IgD-negative memory B cell (primary cell): ENCODE results near the gene GDI2. TPM values are rescaled to one million over a fixed set of nuclear protein-coding genes. Genes with fewer than 3 reads are reported as not detected.
"Not testable (repeated sequence)": the region's sequence is repeated elsewhere in the genome, so short reads cannot be mapped to it uniquely, and the experiment has no call there.

ENCODE experiments used
- H3K27ac Mint-ChIP-seq, 3 donors: one replicate each; pipeline ENCODE4 v1.8.0; 2020 to 2022; ENCODE audit warnings: mild to moderate bottlenecking in 3 of 3, mixed read lengths in 3 of 3, moderate library complexity in 1 of 3
- H3K27me3 Mint-ChIP-seq: one replicate; pipeline ENCODE4 v1.8.0; 2021; ENCODE audit warnings: mixed read lengths
- H3K36me3 Mint-ChIP-seq: one replicate; pipeline ENCODE4 v1.8.0; 2020; ENCODE audit warnings: mild to moderate bottlenecking, mixed read lengths
- H3K4me1 Mint-ChIP-seq, 3 donors: one replicate each; pipeline ENCODE4 v1.8.0; 2020 to 2022; ENCODE audit warnings: mixed read lengths in 3 of 3, mild to moderate bottlenecking in 1 of 3
- H3K4me3 Mint-ChIP-seq, 4 donors: one replicate each; pipeline ENCODE4 v1.8.0; 2020 to 2022; ENCODE audit warnings: mild to moderate bottlenecking in 4 of 4, mixed read lengths in 4 of 4, moderate library complexity in 3 of 4
- H3K9me3 Mint-ChIP-seq, 3 donors: one replicate each; pipeline ENCODE4 v1.8.0; 2020 to 2021; ENCODE audit warnings: mixed read lengths in 3 of 3, mild to moderate bottlenecking in 1 of 3
- polyA plus RNA-seq: library from polyadenylated mRNA; unstranded; fragments of 300-500 nt; fragmentation: Illumina TruSeq; gene quantifications from one replicate; pipeline ENCODE4 v1.2.3, GENCODE V29; 2021

GDI2 gene
- polyA plus RNA-seq, 1 donor from 2014 or later = 248 TPM

DNA sequence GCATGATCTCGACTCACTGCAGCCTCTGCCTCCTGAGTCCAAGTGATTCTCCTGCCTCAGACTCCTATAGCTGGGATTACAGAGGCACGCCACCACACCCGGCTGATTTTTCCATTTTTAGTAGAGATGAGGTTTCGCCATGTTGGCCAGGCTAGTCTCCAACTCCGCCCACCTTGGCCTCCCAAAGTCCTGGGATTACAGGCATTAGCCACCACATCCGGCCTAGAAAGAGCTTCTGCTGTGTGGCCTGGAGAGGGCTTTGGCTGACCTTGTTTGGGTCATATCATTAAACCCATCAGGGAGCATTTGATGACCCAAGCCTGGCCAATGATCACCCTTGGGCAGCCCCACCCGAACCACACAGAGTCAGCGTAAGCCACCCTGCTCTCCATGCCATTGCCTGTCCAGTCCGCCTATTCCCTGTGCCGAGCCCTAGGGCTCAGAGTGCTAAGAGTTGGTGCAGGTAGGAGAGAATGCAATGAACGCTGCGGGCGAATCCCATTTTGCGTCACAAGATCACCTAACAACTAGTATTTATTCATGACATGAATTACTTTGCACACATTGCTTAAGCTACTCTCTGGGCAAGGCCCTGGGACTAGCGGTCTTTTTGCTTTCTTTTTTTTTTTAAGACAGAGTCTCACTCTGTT lies 22.3 kb upstream of the GDI2 start:
- H3K4me3 Mint-ChIP-seq = peak overlapping the region in 1 of 4 donors; percentile 1
- H3K27me3 Mint-ChIP-seq = no peaks in the 10 kb centered on the region
- peaks cover 5 to 11% (median 10%) of the 10 kb centered on the region in 3 donors for H3K4me1 Mint-ChIP-seq
- H3K27ac Mint-ChIP-seq = peak overlapping the region in 2 of 3 donors; percentile 58 to 71
- H3K9me3 Mint-ChIP-seq = no peaks in the 10 kb centered on the region
- no peaks in the 10 kb centered on the region for H3K36me3 Mint-ChIP-seq

DNA sequence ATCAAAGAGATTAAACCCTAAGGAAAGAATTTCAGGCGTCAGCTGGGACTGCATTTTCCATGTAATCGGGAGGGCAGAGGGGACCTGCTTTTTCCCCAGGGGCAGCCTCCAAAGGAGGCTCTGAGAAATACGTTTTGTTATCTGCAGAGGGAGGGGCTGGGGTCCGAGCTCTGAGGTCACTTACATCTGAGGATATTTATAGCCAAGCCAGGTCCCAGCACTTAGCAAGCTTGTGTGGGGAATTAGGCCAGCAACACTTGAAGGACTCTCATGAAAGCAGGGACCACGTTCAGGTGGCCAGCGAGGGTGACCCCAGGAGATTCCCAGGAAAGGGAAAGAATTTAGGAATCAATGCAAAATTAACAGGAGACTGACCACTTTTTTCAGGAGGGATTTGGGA lies 20.6 kb upstream of the GDI2 start:
- Mint-ChIP-seq H3K27me3 (no peaks in the 10 kb centered on the region), H3K9me3 (no peaks in the 10 kb centered on the region), H3K4me3 (no peak overlapping the region), H3K36me3 (no peaks in the 10 kb centered on the region), H3K4me1 (peaks cover 0 to 2% (median 1%) of the 10 kb centered on the region in 3 donors), H3K27ac (no peak overlapping the region)

DNA sequence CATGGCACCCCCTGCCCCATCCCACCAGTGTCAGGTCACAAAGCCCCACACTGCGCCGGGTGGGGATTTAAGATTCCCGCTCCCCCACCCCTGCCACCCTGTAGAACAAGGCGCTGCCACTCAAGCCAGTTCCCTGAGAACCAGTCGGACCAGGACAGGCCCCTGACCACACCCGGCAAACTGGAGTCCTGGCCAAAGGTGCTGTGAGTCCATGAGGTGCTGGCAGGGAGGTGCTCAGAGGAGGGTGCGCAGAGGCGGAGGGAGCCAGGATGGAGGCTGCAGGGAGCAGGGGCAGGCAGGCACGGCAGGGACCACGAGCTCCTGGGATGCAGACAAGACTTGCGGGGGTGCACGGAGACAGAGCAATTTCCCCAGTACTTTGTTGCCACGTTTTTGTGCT lies 19.7 kb upstream of the GDI2 start:
- H3K9me3 Mint-ChIP-seq = no peaks in the 10 kb centered on the region
- no peaks in the 10 kb centered on the region for H3K27me3 Mint-ChIP-seq
- H3K4me3 Mint-ChIP-seq = no peak overlapping the region
- peaks cover 0 to 1% (median 0%) of the 10 kb centered on the region in 3 donors for H3K4me1 Mint-ChIP-seq
- peak overlapping the region in 1 of 3 donors; percentile 57 for H3K27ac Mint-ChIP-seq
- H3K36me3 Mint-ChIP-seq = no peaks in the 10 kb centered on the region

DNA sequence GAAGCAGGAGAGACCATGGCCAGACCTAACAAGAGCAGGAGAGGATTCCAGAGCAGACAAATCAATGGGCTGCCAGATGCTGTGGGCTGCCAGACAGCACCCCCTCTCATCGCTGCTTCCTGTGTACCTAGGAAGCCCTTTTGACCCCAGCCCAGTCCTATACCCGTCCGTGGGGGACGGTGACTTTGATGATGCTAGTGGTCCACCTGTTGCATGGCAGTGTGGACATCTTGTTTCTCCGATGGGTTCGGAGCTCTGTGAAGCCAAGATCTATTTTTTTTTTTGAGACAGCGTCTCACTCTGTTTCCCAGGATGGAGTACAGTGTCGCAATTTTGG lies 18.2 kb upstream of the GDI2 start:
- H3K27me3 Mint-ChIP-seq = no peaks in the 10 kb centered on the region
- no peaks in the 10 kb centered on the region for H3K36me3 Mint-ChIP-seq
- H3K4me1 Mint-ChIP-seq = peaks cover 0 to 2% (median 0%) of the 10 kb centered on the region in 3 donors
- H3K9me3 Mint-ChIP-seq = no peaks in the 10 kb centered on the region
- peak overlapping the region in 2 of 3 donors; percentile 31 to 59 for H3K27ac Mint-ChIP-seq
- H3K4me3 Mint-ChIP-seq = no peak overlapping the region

DNA sequence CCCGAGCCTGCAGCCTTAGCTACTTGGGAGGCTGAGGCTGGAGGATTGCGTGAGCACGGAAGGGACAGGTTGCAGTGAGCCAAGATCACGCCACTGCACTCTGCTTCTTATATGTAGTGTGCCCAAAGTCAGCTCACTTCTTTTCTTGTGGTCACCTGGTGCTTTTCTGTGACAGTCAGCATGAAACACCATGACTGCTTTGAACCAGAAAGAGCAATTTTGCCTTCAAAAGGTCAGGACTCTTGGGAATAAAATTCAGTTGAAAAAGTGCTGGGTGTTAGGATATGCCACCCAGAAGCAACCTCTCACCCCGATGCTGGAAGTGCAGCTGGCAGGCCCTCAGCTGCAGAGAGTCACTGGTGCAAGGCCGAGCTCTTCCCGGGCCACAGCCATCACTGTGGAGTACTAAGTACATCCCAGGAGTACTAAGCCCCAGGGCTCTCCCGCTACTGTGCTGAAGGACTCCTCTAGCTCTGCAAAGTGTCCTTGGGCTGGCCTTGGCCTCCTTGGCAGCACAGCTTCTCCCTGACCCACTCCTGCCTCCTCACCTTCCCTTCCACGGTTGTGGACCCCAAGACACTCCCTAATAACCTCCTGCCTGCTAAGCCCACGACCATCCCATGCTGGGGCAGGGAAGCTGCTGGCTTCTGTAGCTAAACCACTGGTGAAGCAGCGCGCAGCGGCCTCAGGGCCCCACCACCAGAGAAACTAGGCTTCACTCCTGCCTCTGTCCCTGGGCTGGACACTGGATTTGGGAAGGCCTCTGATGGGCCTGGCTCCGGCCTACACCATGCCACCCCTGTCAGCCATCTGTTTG lies 17.6 kb upstream of the GDI2 start:
- Mint-ChIP-seq H3K27ac (peak overlapping the region in 2 of 3 donors; percentile 59 to 74), H3K36me3 (no peaks in the 10 kb centered on the region), H3K9me3 (no peaks in the 10 kb centered on the region), H3K27me3 (no peaks in the 10 kb centered on the region), H3K4me1 (peaks cover 0 to 2% (median 0%) of the 10 kb centered on the region in 3 donors), H3K4me3 (peak overlapping the region in 1 of 4 donors; percentile 6)

DNA sequence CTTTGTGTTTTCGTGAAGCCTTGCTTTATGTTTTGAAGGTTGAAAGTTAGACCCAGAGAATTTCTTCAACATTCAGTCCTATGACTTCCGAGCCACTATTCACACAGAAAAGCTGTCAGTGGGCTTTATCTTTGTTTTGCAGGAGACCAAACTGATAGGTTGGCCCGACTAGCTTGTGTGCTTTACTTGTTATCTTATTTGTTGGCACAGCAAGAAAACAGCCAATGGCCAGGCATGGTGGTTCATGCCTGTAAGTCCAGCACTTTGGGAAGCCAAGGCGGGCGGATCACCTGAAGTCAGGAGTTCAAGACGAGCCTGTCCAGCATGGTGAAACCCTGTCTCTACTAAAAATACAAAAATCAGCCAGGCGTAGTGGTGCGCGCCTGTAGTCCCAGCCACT lies 16.0 kb upstream of the GDI2 start:
- H3K4me3 Mint-ChIP-seq = no peak overlapping the region
- H3K27ac Mint-ChIP-seq = no peak overlapping the region
- no peaks in the 10 kb centered on the region for H3K9me3 Mint-ChIP-seq
- H3K27me3 Mint-ChIP-seq = no peaks in the 10 kb centered on the region
- peaks cover 0 to 2% (median 0%) of the 10 kb centered on the region in 3 donors for H3K4me1 Mint-ChIP-seq
- H3K36me3 Mint-ChIP-seq = no peaks in the 10 kb centered on the region

DNA sequence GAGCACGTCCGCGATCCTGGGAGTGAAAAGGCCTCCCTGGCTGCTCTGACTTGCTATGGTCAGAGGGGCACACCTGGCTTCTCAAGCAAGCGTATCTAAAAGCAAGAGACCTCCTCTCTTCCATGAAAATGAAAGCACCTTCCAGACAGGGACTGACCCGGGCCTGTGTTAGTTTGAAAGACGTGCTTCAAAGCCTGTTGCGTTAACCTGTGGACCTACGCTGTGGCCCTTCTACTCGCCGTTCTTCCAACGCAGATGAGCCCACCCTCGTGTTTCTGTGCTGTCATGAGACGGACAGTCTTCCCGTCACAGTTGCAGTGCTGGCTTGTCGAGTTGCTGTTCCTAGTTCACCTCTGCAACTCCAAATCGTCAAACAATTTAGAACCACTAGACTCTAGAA lies 15.5 kb upstream of the GDI2 start:
- Mint-ChIP-seq H3K27ac (no peak overlapping the region), H3K27me3 (no peaks in the 10 kb centered on the region), H3K4me3 (no peak overlapping the region), H3K4me1 (peaks cover 0 to 2% (median 0%) of the 10 kb centered on the region in 3 donors), H3K36me3 (no peaks in the 10 kb centered on the region), H3K9me3 (no peaks in the 10 kb centered on the region)

DNA sequence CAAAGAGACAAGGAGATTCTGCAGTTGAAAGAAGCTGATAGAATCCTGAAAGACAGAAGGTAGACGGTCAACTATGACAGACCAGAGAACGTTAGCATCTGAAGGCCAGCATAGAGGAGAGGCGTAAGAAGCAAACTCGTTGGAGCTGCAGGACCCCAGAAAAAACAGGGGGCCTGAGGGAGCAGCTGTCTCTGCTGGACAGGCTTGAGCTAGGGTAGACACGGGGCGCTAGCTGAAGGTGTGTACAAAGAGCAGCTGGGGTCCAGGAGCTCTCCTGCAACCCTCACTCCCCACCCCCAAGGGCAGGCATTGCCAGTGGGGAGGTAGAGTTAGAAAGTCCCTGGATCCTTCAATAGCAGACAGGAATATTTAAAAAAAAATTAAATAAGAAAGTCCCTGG lies 14.6 kb upstream of the GDI2 start:
- peaks cover 0 to 1% (median 0%) of the 10 kb centered on the region in 3 donors for H3K4me1 Mint-ChIP-seq
- H3K36me3 Mint-ChIP-seq = no peaks in the 10 kb centered on the region
- no peak overlapping the region for H3K27ac Mint-ChIP-seq
- H3K9me3 Mint-ChIP-seq = no peaks in the 10 kb centered on the region
- no peak overlapping the region for H3K4me3 Mint-ChIP-seq
- no peaks in the 10 kb centered on the region for H3K27me3 Mint-ChIP-seq

DNA sequence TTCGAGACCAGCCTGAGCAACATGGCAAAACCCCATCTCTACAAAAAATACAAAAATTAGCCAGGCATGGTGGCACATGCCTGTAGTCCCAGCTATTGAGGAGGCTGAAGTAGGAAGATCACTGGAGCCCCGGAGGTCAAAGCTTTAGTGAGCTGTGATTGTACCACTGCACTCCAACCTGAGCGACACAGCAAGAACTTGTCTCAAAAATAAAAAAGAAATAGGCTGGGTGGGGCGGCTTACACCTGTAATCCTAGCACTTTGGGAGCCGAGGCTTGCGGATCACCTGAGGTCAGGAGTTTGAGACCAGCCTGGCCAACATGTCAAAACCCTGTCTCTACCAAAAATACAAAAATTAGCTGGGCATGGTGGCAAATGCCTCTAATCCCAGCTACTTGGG lies 13.3 kb upstream of the GDI2 start:
- H3K9me3 Mint-ChIP-seq, H3K4me3 Mint-ChIP-seq, H3K27ac Mint-ChIP-seq, H3K27me3 Mint-ChIP-seq, H3K4me1 Mint-ChIP-seq, H3K36me3 Mint-ChIP-seq: not testable (repeated sequence)

DNA sequence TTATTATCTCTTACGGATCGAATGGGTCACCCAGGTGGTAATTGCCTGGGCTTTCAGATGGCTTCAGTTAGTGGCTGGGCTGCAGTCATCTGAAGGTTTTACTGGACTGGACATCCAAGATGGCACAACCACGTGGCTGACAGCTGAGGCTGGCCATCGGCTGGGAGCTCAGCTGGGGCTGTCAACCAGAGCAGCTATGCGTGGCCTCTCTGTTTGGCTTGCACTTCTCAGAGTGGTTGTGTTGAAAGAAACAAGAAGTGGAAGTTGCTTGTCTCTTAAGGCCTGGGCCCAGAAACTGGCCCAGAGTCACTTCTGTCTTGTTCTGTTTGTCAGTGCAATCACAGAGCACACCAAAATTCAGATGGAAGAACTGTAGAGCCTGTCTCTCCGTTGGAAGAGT lies 5.7 kb upstream of the GDI2 start:
- Mint-ChIP-seq H3K36me3 (no peaks in the 10 kb centered on the region), H3K27me3 (no peaks in the 10 kb centered on the region), H3K4me3 (peak overlapping the region; percentile 46 to 91 (median 81)), H3K27ac (peak overlapping the region; percentile 89 to 96 (median 95)), H3K9me3 (no peaks in the 10 kb centered on the region), H3K4me1 (peaks cover 43 to 50% (median 46%) of the 10 kb centered on the region in 3 donors)

DNA sequence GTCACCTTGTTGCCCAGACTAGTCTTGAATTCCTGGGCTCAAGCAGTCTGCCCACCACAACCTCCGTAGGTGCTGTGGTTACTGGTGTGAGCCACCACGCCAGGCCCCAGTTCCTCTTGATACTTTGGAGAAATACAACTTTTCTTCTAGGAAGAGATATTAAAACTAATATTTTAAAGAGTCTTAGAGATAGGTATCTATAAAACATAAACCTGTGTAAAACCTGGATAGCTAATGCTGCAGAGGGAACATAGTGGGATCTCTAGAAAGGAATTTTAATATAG lies 4.8 kb upstream of the GDI2 start:
- Mint-ChIP-seq H3K4me3 (peak overlapping the region in 3 of 4 donors; percentile 67 to 93 (median 69)), H3K4me1 (peaks cover 43 to 51% (median 46%) of the 10 kb centered on the region in 3 donors), H3K27ac (peak overlapping the region; percentile 57 to 93 (median 63)), H3K9me3 (no peaks in the 10 kb centered on the region), H3K36me3 (no peaks in the 10 kb centered on the region), H3K27me3 (no peaks in the 10 kb centered on the region)

DNA sequence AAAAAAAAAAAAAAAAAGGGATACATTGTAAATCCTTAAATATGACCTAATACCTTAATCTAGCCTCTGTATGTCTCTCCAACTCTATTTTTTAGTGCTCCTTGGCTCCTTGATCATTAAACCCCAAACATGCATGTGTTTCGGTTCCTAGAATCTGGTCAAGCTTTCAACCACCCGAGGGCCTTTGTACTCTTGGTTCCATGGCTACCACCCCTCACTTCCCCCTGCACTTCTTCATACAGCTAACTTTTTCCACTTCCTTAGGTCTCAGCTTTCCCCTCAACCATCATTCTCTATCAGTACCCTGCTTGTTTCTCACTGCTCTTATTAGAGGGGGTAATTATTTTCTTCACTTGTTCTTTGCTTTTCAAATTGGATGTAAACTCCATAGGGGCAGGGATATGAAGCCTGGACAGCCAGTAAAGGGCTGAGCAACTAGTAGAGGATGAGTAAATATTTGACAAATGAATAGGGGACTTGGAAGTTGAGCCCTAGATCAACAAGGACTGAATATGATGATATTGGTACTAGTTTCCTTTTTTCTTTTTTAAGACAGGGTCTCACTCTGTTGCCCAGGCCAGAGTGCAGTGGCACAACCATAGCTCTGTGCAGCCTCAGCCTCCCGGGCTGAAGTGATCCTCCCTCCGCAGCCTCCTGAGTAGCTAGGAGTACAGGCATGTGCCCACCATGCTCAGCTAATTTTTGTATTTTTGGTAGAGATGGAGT lies 4.3 kb upstream of the GDI2 start:
- peak overlapping the region; percentile 67 to 93 (median 69) for H3K4me3 Mint-ChIP-seq
- H3K27me3 Mint-ChIP-seq = no peaks in the 10 kb centered on the region
- no peaks in the 10 kb centered on the region for H3K9me3 Mint-ChIP-seq
- H3K27ac Mint-ChIP-seq = peak overlapping the region; percentile 57 to 93 (median 63)
- H3K36me3 Mint-ChIP-seq = no peaks in the 10 kb centered on the region
- peaks cover 43 to 51% (median 46%) of the 10 kb centered on the region in 3 donors for H3K4me1 Mint-ChIP-seq

DNA sequence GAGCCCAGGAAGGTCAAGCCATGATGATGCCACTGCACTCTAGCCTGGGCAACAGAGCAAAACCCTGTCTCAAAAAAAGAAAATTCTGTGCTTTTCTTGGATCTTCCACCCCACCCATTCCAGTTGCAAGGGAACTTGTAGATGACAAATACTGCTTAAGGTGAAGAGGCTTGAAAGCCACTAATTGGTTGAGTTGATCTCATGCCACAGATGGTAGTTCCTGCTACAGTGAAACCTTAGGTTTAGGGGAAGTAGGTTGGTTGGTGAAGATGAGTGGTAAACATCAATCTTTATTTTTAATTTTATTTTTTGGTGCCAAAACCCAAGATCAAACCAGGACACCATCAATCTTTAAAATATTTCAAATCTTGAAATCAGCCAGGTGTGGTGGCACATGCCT lies 2.9 kb upstream of the GDI2 start:
- Mint-ChIP-seq H3K36me3 (peaks cover 2% of the 10 kb centered on the region), H3K9me3 (no peaks in the 10 kb centered on the region), H3K27me3 (no peaks in the 10 kb centered on the region), H3K27ac (peak overlapping the region; percentile 57 to 93 (median 63)), H3K4me3 (peak overlapping the region; percentile 69 to 93 (median 74)), H3K4me1 (peaks cover 50 to 62% (median 52%) of the 10 kb centered on the region in 3 donors)

DNA sequence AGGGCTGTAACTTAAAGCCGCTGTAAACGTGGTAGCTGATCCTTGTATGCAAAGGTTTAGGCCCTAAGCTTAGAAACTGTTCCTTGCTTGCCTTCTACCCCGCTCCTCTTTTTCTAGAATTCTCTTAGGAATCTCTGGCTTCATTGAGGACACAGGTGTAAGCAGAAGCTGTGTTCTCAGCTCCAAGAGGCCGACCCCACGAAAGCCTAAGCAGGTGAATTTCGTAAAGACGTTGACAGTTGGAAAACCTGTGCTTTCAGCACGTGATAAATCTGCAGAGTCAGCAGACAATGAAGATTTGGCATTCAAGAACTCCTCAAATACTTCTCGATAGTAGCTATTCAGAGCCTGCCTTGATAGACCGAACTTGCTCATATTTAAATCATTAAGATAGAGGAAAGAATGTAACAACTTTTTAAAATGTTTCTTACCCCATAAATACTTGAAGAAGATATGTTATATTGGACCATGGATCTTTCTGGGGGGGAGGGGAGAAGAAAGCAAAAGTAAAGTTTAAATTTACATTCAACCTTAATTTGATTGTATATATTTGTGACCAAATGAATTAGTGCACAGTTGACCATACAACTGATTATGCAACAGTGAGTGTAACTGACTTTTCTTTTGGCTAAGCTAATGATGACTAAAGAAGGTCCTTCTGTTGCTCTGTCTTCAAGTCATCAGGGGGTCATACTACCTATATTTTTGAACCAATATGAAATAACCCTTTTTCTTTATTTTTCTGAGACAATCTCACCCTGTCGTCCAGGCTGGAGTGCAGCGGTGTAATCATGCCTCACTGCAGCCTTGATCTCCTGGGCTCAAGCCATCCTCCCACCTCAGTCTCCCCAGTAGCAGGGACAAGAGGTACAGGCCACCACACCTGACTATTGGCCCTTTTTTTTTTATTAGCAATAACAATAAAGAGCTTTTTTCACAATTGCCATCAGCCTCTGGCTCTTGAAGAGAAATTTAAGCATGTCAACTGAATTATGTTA lies 1.2 kb upstream of the GDI2 start:
- no peaks in the 10 kb centered on the region for H3K27me3 Mint-ChIP-seq
- H3K27ac Mint-ChIP-seq = peak overlapping the region; percentile 95 to 96 (median 96)
- H3K4me1 Mint-ChIP-seq = peaks cover 56 to 67% (median 56%) of the 10 kb centered on the region in 3 donors
- peaks cover 2% of the 10 kb centered on the region for H3K36me3 Mint-ChIP-seq
- H3K4me3 Mint-ChIP-seq = peak overlapping the region; percentile 90 to 98 (median 95)
- no peaks in the 10 kb centered on the region for H3K9me3 Mint-ChIP-seq
